GM12878 (cell line): ENCODE data around the gene RAB43. TPM values are rescaled to one million over a fixed set of nuclear protein-coding genes. Genes with fewer than 3 reads are reported as not detected.
"Not testable (repeated sequence)": the region's sequence is repeated elsewhere in the genome, so short reads cannot be mapped to it uniquely, and the experiment has no call there.

Experiments
- ATAC-seq: fragments of 200-7000 bp; cut with Tn5 transposase; 3 replicates; pipeline ENCODE4 v1.9.1; 2020; ENCODE audit warnings: mild to moderate bottlenecking, moderate library complexity
- BruUV-seq: library from RNA; stranded (reverse); fragments of 400-500 nt; replicated peaks from 2 replicates; lab custom pipeline; 2021; lab: Mats Ljungman, UMichigan
- CTCF ChIA-PET: fragments of 300-600 bp; sonication (Branson Sonifier 250); formaldehyde crosslinking; extraction: SDS; loops from one replicate; lab custom pipeline; 2021; ENCODE audit warnings: inconsistent platforms; lab: Yijun Ruan, JAX
- POLR2A ChIA-PET: fragments of 350-600 bp; formaldehyde crosslinking; extraction: SDS; loops from one replicate; lab custom pipeline; 2021; ENCODE audit warnings: inconsistent platforms; lab: Charles Lee
- RAD21 ChIA-PET: fragments of 300-600 bp; sonication (Branson Sonifier 250); formaldehyde crosslinking; loops from one replicate; lab custom pipeline; 2023; ENCODE audit warnings: antibody characterized with exemption; ENCODE audit not compliant: unreplicated experiment; lab: Charles Lee
- SMC1A ChIA-PET: fragments of 300-600 bp; sonication (Branson Sonifier 250); formaldehyde crosslinking; loops from one replicate; lab custom pipeline; 2023; ENCODE audit not compliant: unreplicated experiment, uncharacterized antibody; lab: Charles Lee
- DNase-seq: peaks from one replicate; pipeline ENCODE4 v3.0.0-alpha.2; 2011; ENCODE audit warnings: low read depth, low spot score
- FAIRE-seq: peaks from 3 replicates; lab custom pipeline; 2011; peaks lifted over from hg19 to GRCh38; lab: Jason Lieb, UNC
- H2AFZ ChIP-seq: 2 replicates; pipeline ENCODE4 v1.6.0; 2011; ENCODE audit warnings: low read depth, low read length, control low read depth; ENCODE audit not compliant: control insufficient read depth
- H3K27ac ChIP-seq: 2 replicates; pipeline ENCODE4 v1.5.1; 2011; ENCODE audit warnings: control low read depth; ENCODE audit not compliant: control insufficient read depth, insufficient read depth
- H3K27me3 ChIP-seq, 2 experiments: replicated peaks in 1 of 2; 2 replicates each; pipeline versions ENCODE4 v1.6.0 to v1.6.1; 2011; ENCODE audit warnings: low read length in 1 of 2; ENCODE audit not compliant: control insufficient read depth in 2 of 2, insufficient read depth in 2 of 2
- H3K36me3 ChIP-seq, 2 experiments: 2 replicates each; pipeline ENCODE4 v1.5.1; 2011; ENCODE audit warnings: low read length in 1 of 2; ENCODE audit not compliant: control insufficient read depth in 2 of 2, insufficient read depth in 2 of 2
- H3K4me1 ChIP-seq: 2 replicates; pipeline ENCODE4 v1.6.1; 2011; ENCODE audit warnings: mild to moderate bottlenecking, low read length, moderate library complexity, mixed read lengths; ENCODE audit not compliant: control insufficient read depth, insufficient read depth
- H3K4me2 ChIP-seq: 2 replicates; pipeline ENCODE4 v1.6.0; 2011; ENCODE audit warnings: control low read depth; ENCODE audit not compliant: control insufficient read depth, insufficient read depth
- H3K4me3 ChIP-seq: fragments of 200-600 bp; sonication (generic); 2 replicates; pipeline ENCODE4 v1.5.1; 2016
- H3K79me2 ChIP-seq: 2 replicates; pipeline ENCODE4 v1.6.0; 2011; ENCODE audit warnings: low read length; ENCODE audit not compliant: control insufficient read depth, insufficient read depth
- H3K9ac ChIP-seq: 2 replicates; pipeline ENCODE4 v1.8.0; 2011; ENCODE audit warnings: low read length, control low read depth, mixed read lengths; ENCODE audit not compliant: control insufficient read depth, insufficient read depth
- H3K9me3 ChIP-seq: replicated peaks from 3 replicates; pipeline ENCODE4 v1.5.1; 2011; ENCODE audit warnings: mild to moderate bottlenecking, low read length; ENCODE audit not compliant: control insufficient read depth, insufficient read depth
- H4K20me1 ChIP-seq: 2 replicates; pipeline ENCODE4 v1.6.0; 2011; ENCODE audit not compliant: control insufficient read depth, insufficient read depth
- EGR1 ChIP-seq, 2 experiments: IDR thresholded peaks; 1 replicate in 1 of 2; 2 replicates in 1 of 2; pipeline ENCODE4 v1.6.1; 2011 to 2012; ENCODE audit warnings: low read depth in 2 of 2, low read length in 2 of 2, borderline replicate concordance in 1 of 2, mild to moderate bottlenecking in 1 of 2, moderate library complexity in 1 of 2
- HDAC6 ChIP-seq: fragments of 200-600 bp; sonication (generic); IDR thresholded peaks from one replicate; pipeline ENCODE4 v1.8.0; 2017; ENCODE audit warnings: antibody characterized with exemption; ENCODE audit not compliant: unreplicated experiment
- IRF4 ChIP-seq: IDR thresholded peaks from 2 replicates; pipeline ENCODE4 v1.6.1; 2011; ENCODE audit warnings: low read depth, low read length
- MAX ChIP-seq: IDR thresholded peaks from 2 replicates; pipeline ENCODE4 v1.6.1; 2012; ENCODE audit warnings: low read depth, low read length, improper control_type of control experiment
- NR2C1 ChIP-seq: fragments of 450-650 bp; IDR thresholded peaks from 2 replicates; pipeline ENCODE4 v1.6.1; 2017; ENCODE audit warnings: antibody characterized with exemption, mild to moderate bottlenecking, moderate library complexity
- REST ChIP-seq: IDR thresholded peaks from 2 replicates; pipeline ENCODE4 v1.6.1; 2012; ENCODE audit warnings: mild to moderate bottlenecking, low read depth, low read length
- RUNX3 ChIP-seq: IDR thresholded peaks from 2 replicates; pipeline ENCODE4 v1.6.1; 2012; ENCODE audit warnings: low read length, inconsistent platforms
- SMAD5 ChIP-seq: IDR thresholded peaks from 2 replicates; pipeline ENCODE4 v1.6.1; 2016; ENCODE audit warnings: antibody characterized with exemption, low read depth
- SPI1 ChIP-seq: IDR thresholded peaks from 2 replicates; pipeline ENCODE4 v1.6.1; 2011; ENCODE audit warnings: low read depth, mild to moderate bottlenecking, low read length, moderate library complexity, borderline replicate concordance; ENCODE audit not compliant: insufficient read depth
- ZBTB33 ChIP-seq: fragments of 450-650 bp; IDR thresholded peaks from 2 replicates; pipeline ENCODE4 v1.6.1; 2017; ENCODE audit warnings: mild to moderate bottlenecking
- ZBTB40 ChIP-seq: fragments of 450-650 bp; IDR thresholded peaks from 2 replicates; pipeline ENCODE4 v1.6.1; 2016; ENCODE audit warnings: mild to moderate bottlenecking, moderate library complexity, borderline replicate concordance
- WGBS: methylation state at CpG from one replicate; pipeline ENCODE4 v1.1.6; 2016; ENCODE audit warnings: low lambda C conversion rate; ENCODE audit not compliant: insufficient replicate concordance, insufficient coverage; ENCODE audit errors: missing lambda C conversion rate; 5-methylcytosine and 5-hydroxymethylcytosine counted together
- in situ Hi-C: fragments of 300-500 bp; cut with MboI; formaldehyde crosslinking; loops from 9 replicates; pipeline ENCODE4 v1.14.3; 2018; ENCODE audit warnings: mixed read lengths
- intact Hi-C: fragments of 100-400 bp; cut with micrococcal nuclease; formaldehyde crosslinking; loops from one replicate; pipeline ENCODE4 v1.14.2; 2022; ENCODE audit not compliant: unreplicated experiment
- polyA plus RNA-seq, 11 experiments: library from polyadenylated mRNA; depleted of rRNA in 4 of 11; unstranded in 6 of 11; stranded (reverse) in 5 of 11; fragments of >200 nt; fragmentation: Nextera tagmentation in 4 of 11; fragmentation: Illumina TruSeq in 1 of 11; extraction: Ambion mirVana in 4 of 11; extraction: Trizol in 1 of 11; gene quantifications; 1 replicate in 1 of 11; 2 replicates in 10 of 11; pipeline versions ENCODE4 v1.2.1 to v1.2.3, GENCODE V29; 2011 to 2016; ENCODE audit warnings: inconsistent platforms in 2 of 11, missing spikeins in 2 of 11, low read depth in 1 of 11
- total RNA-seq, 4 experiments: library from RNA; depleted of rRNA in 3 of 4; stranded (reverse); fragments of >200 nt in 3 of 4; fragmentation: Illumina TruSeq in 1 of 4; extraction: Trizol in 1 of 4; gene quantifications; 2 replicates each; pipeline versions ENCODE4 v1.2.1 to v1.2.3, GENCODE V29; 2013 to 2021

RAB43 gene
- total and polyA plus RNA-seq, 10 of the 15 experiments (the other 5 are each of a cell fraction or from before 2014, with no cell fraction given): 0.08 to 14.0 (median 4.0) TPM

- TF ChIP-seq REST (no peak), IRF4 (no peak), ZBTB33 (no peak), RUNX3 (no peak), EGR1 (IDR thresholded peaks at IDR 0.05; ENCODE audit: borderline replicate concordance in 1 of 2, low read depth in 2 of 2, low read length in 2 of 2) (no peak), SPI1 (no peak), SMAD5 (no peak), NR2C1 (no peak), ZBTB40 (no peak), HDAC6 (no peak), MAX (no peak)
- TF ChIP-seq, all 136 proteins: peak for 0
Measured at GRCh38 chr3:129095285-129095684, 26.3 kb downstream of the RAB43 start (continued).

- H3K4me3 ChIP-seq, SMC1A ChIA-PET, H3K9me3 ChIP-seq, in situ Hi-C loops, FAIRE-seq, H3K27me3 ChIP-seq, H2AFZ ChIP-seq, H3K4me2 ChIP-seq, RAD21 ChIA-PET, DNase-seq, H3K4me1 ChIP-seq, H3K79me2 ChIP-seq, H3K9ac ChIP-seq, CTCF ChIA-PET, POLR2A ChIA-PET, H3K27ac ChIP-seq, H3K36me3 ChIP-seq, BruUV-seq, intact Hi-C loops, H4K20me1 ChIP-seq: not testable (repeated sequence)
- peak; percentile 11; the same call in 2 of the 3 replicates for ATAC-seq
- WGBS: no CpG with 5 or more reads among the region's 6 CpGs
Measured at GRCh38 chr3:129088312-129088711, 33.3 kb downstream of the RAB43 start.
